Measurements from ENCODE around the gene IGF2BP2. TPM values are rescaled to one million over a fixed set of nuclear protein-coding genes. Genes with fewer than 3 reads are reported as not detected.

The IGF2BP2 gene
- total and polyA plus RNA-seq, 2 donors (not counting 1 experiment from before 2014, with no cell fraction given): 0.01 TPM; not detected in 1

- no peak overlapping the region for H3K4me2 ChIP-seq (replicated peaks; ENCODE audit: low read depth, low read length, poor library complexity, severe bottlenecking)
- H3K27me3 Mint-ChIP-seq: peaks cover 17% of the 10 kb centered on the region
- no peaks in the 10 kb centered on the region for H3K4me1 Mint-ChIP-seq
- ATAC-seq (ENCODE audit: low read depth): no peak
- H3K4me1 ChIP-seq (ENCODE audit: control insufficient read depth in 2 of 2, insufficient read depth in 2 of 2, low read length in 2 of 2): no peaks in the 10 kb centered on the region
- TF ChIP-seq, protein P1, sequence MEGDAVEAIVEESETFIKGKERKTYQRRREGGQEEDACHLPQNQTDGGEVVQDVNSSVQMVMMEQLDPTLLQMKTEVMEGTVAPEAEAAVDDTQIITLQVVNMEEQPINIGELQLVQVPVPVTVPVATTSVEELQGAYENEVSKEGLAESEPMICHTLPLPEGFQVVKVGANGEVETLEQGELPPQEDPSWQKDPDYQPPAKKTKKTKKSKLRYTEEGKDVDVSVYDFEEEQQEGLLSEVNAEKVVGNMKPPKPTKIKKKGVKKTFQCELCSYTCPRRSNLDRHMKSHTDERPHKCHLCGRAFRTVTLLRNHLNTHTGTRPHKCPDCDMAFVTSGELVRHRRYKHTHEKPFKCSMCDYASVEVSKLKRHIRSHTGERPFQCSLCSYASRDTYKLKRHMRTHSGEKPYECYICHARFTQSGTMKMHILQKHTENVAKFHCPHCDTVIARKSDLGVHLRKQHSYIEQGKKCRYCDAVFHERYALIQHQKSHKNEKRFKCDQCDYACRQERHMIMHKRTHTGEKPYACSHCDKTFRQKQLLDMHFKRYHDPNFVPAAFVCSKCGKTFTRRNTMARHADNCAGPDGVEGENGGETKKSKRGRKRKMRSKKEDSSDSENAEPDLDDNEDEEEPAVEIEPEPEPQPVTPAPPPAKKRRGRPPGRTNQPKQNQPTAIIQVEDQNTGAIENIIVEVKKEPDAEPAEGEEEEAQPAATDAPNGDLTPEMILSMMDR (IDR thresholded peaks at IDR 0.05): no peak
- TF ChIP-seq EZH2 (IDR thresholded peaks at IDR 0.05; ENCODE audit: borderline replicate concordance, insufficient read depth, low read depth, low read length, poor library complexity, severe bottlenecking): no peak
- H3K9ac ChIP-seq (ENCODE audit: low read length): no peak overlapping the region
- WGBS (ENCODE audit: insufficient coverage): 93% methylated on average over 8 of the region's 9 CpGs
- no peak overlapping the region for H3K4me3 Mint-ChIP-seq
- CTCF ChIA-PET: no interaction called here
- H3K36me3 ChIP-seq (replicated peaks in 1 of 2; ENCODE audit: control extremely low read depth in 1 of 2, control insufficient read depth in 1 of 2, extremely low read depth in 1 of 2, insufficient read depth in 2 of 2, low read length in 1 of 2): no peaks in the 10 kb centered on the region
- no peaks in the 10 kb centered on the region for H4K20me1 ChIP-seq (ENCODE audit: control insufficient read depth, insufficient read depth, low read length, poor library complexity, severe bottlenecking)
- no peak overlapping the region for H2AFZ ChIP-seq (ENCODE audit: insufficient read depth, low read depth, low read length, poor library complexity, severe bottlenecking)
- intact Hi-C loops (cut with micrococcal nuclease): no loop called here
- peaks cover 0 to 3% (median 0%) of the 10 kb centered on the region in 4 experiments for H3K27me3 ChIP-seq (replicated peaks in 1 of 4; ENCODE audit: control extremely low read depth in 1 of 4, control insufficient read depth in 3 of 4, insufficient read depth in 4 of 4, low read length in 3 of 4)
- H3K4me3 ChIP-seq (ENCODE audit: control extremely low read depth in 1 of 5, extremely low read depth in 1 of 5, insufficient read depth in 1 of 5, low read depth in 2 of 5, low read length in 4 of 5): no peak overlapping the region
- no peaks in the 10 kb centered on the region for H3K9me3 Mint-ChIP-seq (ENCODE audit: insufficient read depth)
- no peak overlapping the region for H3K27ac ChIP-seq (ENCODE audit: low read length in 2 of 2)
- POLR2A ChIA-PET: no interaction called here
- no peak overlapping the region for H3K27ac Mint-ChIP-seq
- no peaks in the 10 kb centered on the region for H3K79me2 ChIP-seq (ENCODE audit: control insufficient read depth, insufficient read depth, low read length)
- DNase-seq: no peak
- no peaks in the 10 kb centered on the region for H3K9me3 ChIP-seq (ENCODE audit: control extremely low read depth in 1 of 3, control insufficient read depth in 2 of 3, insufficient read depth in 1 of 3, low read length in 2 of 3)
These were observed 107.0 kb downstream of the IGF2BP2 start for GRCh38 chr3:185717627-185718402.

GRCh38 chr3:185717121-185717520 lies 107.7 kb downstream of the IGF2BP2 start:
- CTCF ChIA-PET: no interaction called here
- intact Hi-C loops (cut with micrococcal nuclease): no loop called here
- 92% methylated on average over 4 of the region's 4 CpGs for WGBS (ENCODE audit: insufficient coverage)

More at GRCh38 chr3:185717121-185717520, 107.7 kb downstream of the IGF2BP2 start:
- Histone ChIP-seq H3K36me3 (replicated peaks in 1 of 2; ENCODE audit: control extremely low read depth in 1 of 2, control insufficient read depth in 1 of 2, extremely low read depth in 1 of 2, insufficient read depth in 2 of 2, low read length in 1 of 2) (no peaks in the 10 kb centered on the region), H3K79me2 (ENCODE audit: control insufficient read depth, insufficient read depth, low read length) (no peaks in the 10 kb centered on the region), H2AFZ (ENCODE audit: insufficient read depth, low read depth, low read length, poor library complexity, severe bottlenecking) (no peak overlapping the region), H4K20me1 (ENCODE audit: control insufficient read depth, insufficient read depth, low read length, poor library complexity, severe bottlenecking) (no peaks in the 10 kb centered on the region), H3K9me3 (ENCODE audit: control extremely low read depth in 1 of 3, control insufficient read depth in 2 of 3, insufficient read depth in 1 of 3, low read length in 2 of 3) (no peaks in the 10 kb centered on the region), H3K4me2 (replicated peaks; ENCODE audit: low read depth, low read length, poor library complexity, severe bottlenecking) (no peak overlapping the region), H3K27me3 (replicated peaks in 1 of 4; ENCODE audit: control extremely low read depth in 1 of 4, control insufficient read depth in 3 of 4, insufficient read depth in 4 of 4, low read length in 3 of 4) (peaks cover 0 to 3% (median 0%) of the 10 kb centered on the region in 4 experiments), H3K9ac (ENCODE audit: low read length) (no peak overlapping the region), H3K4me3 (ENCODE audit: control extremely low read depth in 1 of 5, extremely low read depth in 1 of 5, insufficient read depth in 1 of 5, low read depth in 2 of 5, low read length in 4 of 5) (no peak overlapping the region), H3K4me1 (ENCODE audit: control insufficient read depth in 2 of 2, insufficient read depth in 2 of 2, low read length in 2 of 2) (no peaks in the 10 kb centered on the region), H3K27ac (ENCODE audit: low read length in 2 of 2) (no peak overlapping the region)
- ATAC-seq (ENCODE audit: low read depth) (no peak), DNase-seq (no peak)
- Mint-ChIP-seq H3K27ac (no peak overlapping the region), H3K4me1 (no peaks in the 10 kb centered on the region), H3K9me3 (ENCODE audit: insufficient read depth) (no peaks in the 10 kb centered on the region), H3K27me3 (peaks cover 20% of the 10 kb centered on the region), H3K4me3 (no peak overlapping the region)
- POLR2A ChIA-PET: no interaction called here
- TF ChIP-seq, protein P1 (IDR thresholded peaks at IDR 0.05): no peak
